Neural cell (in vitro differentiated cells): Measurements from ENCODE around the gene GSG1L. TPM values are rescaled to one million over a fixed set of nuclear protein-coding genes. Genes with fewer than 3 reads are reported as not detected.

Experiments used
- H2AFZ ChIP-seq: fragments of 200-600, 300-800 bp; sonication (generic), shearing (Covaris generic); 2 replicates; pipeline ENCODE4 v1.6.0; 2014; ENCODE audit warnings: low read depth, mild to moderate bottlenecking, antibody characterized with exemption, low read length, moderate library complexity
- H3F3A ChIP-seq: fragments of 200-600 bp; shearing (Covaris generic); 2 replicates; pipeline ENCODE4 v1.6.1; 2016; ENCODE audit warnings: mild to moderate bottlenecking, moderate library complexity, mixed read lengths, antibody characterized with exemption, low read length; ENCODE audit not compliant: insufficient read depth, poor library complexity, severe bottlenecking
- H3K27ac ChIP-seq: fragments of 200-600, 300-800 bp; sonication (generic), shearing (Covaris generic); 2 replicates; pipeline ENCODE4 v1.5.1; 2014; ENCODE audit warnings: mild to moderate bottlenecking, low read length, moderate library complexity
- H3K27me3 ChIP-seq: fragments of 300-800, 200-600 bp; sonication (generic), shearing (Covaris generic); 2 replicates; pipeline ENCODE4 v1.6.0; 2014; ENCODE audit warnings: mild to moderate bottlenecking, low read depth, low read length, moderate library complexity; ENCODE audit not compliant: insufficient read depth
- H3K36me3 ChIP-seq: fragments of 300-800, 200-600 bp; sonication (generic), shearing (Covaris generic); 2 replicates; pipeline ENCODE4 v1.5.1; 2014; ENCODE audit warnings: mild to moderate bottlenecking, antibody characterized with exemption, low read length, moderate library complexity; ENCODE audit not compliant: insufficient read depth
- H3K4me2 ChIP-seq: fragments of 300-800, 200-600 bp; sonication (generic), shearing (Covaris generic); 2 replicates; pipeline ENCODE4 v1.6.0; 2014; ENCODE audit warnings: mild to moderate bottlenecking, low read length
- H3K4me3 ChIP-seq: fragments of 300-800, 200-600 bp; sonication (generic), shearing (Covaris generic); 2 replicates; pipeline ENCODE4 v1.5.1; 2014; ENCODE audit warnings: mild to moderate bottlenecking, low read length, moderate library complexity
- H3K79me2 ChIP-seq: fragments of 200-600 bp; shearing (Covaris generic); replicated peaks from 2 replicates; pipeline ENCODE4 v1.6.0; 2014; ENCODE audit warnings: mild to moderate bottlenecking, low read length, moderate library complexity; ENCODE audit not compliant: insufficient read depth
- H3K9ac ChIP-seq: fragments of 300-800, 200-600 bp; sonication (generic), shearing (Covaris generic); 2 replicates; pipeline ENCODE4 v1.6.1; 2016; ENCODE audit warnings: mild to moderate bottlenecking, low read length, mixed read lengths
- H3K9me2 ChIP-seq: fragments of 200-600 bp; shearing (Covaris generic); 2 replicates; pipeline ENCODE4 v1.6.1; 2016; ENCODE audit warnings: mild to moderate bottlenecking, low read length, mixed read lengths; ENCODE audit not compliant: insufficient read depth
- H3K9me3 ChIP-seq: fragments of 200-600, 300-800 bp; sonication (generic), shearing (Covaris generic); 2 replicates; pipeline ENCODE4 v1.6.1; 2016; ENCODE audit warnings: mild to moderate bottlenecking, mixed run types, low read length, moderate library complexity, mixed read lengths
- H4K20me1 ChIP-seq: fragments of 200-600 bp; shearing (Covaris generic); 2 replicates; pipeline ENCODE4 v1.6.1; 2016; ENCODE audit warnings: mild to moderate bottlenecking, mixed run types; ENCODE audit not compliant: insufficient read depth
- CTCF ChIP-seq: fragments of 450-650 bp; IDR thresholded peaks from 2 replicates; pipeline ENCODE4 v1.5.1; 2014; ENCODE audit warnings: antibody characterized with exemption, mild to moderate bottlenecking, moderate library complexity; ENCODE audit not compliant: poor library complexity, severe bottlenecking
- EP300 ChIP-seq: fragments of 450-650 bp; conservative IDR thresholded peaks from 2 replicates; pipeline ENCODE4 v1.6.1; 2014; ENCODE audit warnings: antibody characterized with exemption, mild to moderate bottlenecking, moderate library complexity; ENCODE audit not compliant: poor library complexity, severe bottlenecking
- EZH2 ChIP-seq: fragments of 200-600, 300-800 bp; shearing (Covaris generic), sonication (generic); IDR thresholded peaks from 2 replicates; pipeline ENCODE4 v1.6.1; 2014; ENCODE audit warnings: antibody characterized with exemption, low read length, borderline replicate concordance, mild to moderate bottlenecking; ENCODE audit not compliant: insufficient read depth, poor library complexity, severe bottlenecking
- MXI1 ChIP-seq: fragments of 450-650 bp; conservative IDR thresholded peaks from 2 replicates; pipeline ENCODE4 v1.6.1; 2014; ENCODE audit warnings: antibody characterized with exemption, mild to moderate bottlenecking; ENCODE audit not compliant: poor library complexity, severe bottlenecking
- POLR2AphosphoS5 ChIP-seq: IDR thresholded peaks from 2 replicates; pipeline ENCODE4 v1.6.1; 2012
- RAD21 ChIP-seq: fragments of 450-650 bp; conservative IDR thresholded peaks from 2 replicates; pipeline ENCODE4 v1.6.1; 2014; ENCODE audit warnings: antibody characterized with exemption, mild to moderate bottlenecking, moderate library complexity
- SMC3 ChIP-seq: fragments of 450-650 bp; conservative IDR thresholded peaks from 2 replicates; pipeline ENCODE4 v1.6.1; 2014; ENCODE audit warnings: antibody characterized with exemption, mild to moderate bottlenecking, moderate library complexity; ENCODE audit not compliant: poor library complexity
- TAF1 ChIP-seq: IDR thresholded peaks from 2 replicates; pipeline ENCODE4 v1.6.1; 2012; ENCODE audit warnings: low read depth
- polyA plus RNA-seq: library from polyadenylated mRNA; depleted of rRNA; stranded (reverse); fragments of >200 nt; gene quantifications from 2 replicates; pipeline ENCODE4 v1.2.3, GENCODE V29; 2014
- TF ChIP-seq, protein P1 (sequence below): IDR thresholded peaks from 2 replicates; pipeline ENCODE4 v1.6.1; 2012; ENCODE audit warnings: borderline replicate concordance

GSG1L gene
- polyA plus RNA-seq, 1 donor from 2014 or later = 0.85 TPM

- TF ChIP-seq SMC3 = no peak
- TF ChIP-seq, protein P1, sequence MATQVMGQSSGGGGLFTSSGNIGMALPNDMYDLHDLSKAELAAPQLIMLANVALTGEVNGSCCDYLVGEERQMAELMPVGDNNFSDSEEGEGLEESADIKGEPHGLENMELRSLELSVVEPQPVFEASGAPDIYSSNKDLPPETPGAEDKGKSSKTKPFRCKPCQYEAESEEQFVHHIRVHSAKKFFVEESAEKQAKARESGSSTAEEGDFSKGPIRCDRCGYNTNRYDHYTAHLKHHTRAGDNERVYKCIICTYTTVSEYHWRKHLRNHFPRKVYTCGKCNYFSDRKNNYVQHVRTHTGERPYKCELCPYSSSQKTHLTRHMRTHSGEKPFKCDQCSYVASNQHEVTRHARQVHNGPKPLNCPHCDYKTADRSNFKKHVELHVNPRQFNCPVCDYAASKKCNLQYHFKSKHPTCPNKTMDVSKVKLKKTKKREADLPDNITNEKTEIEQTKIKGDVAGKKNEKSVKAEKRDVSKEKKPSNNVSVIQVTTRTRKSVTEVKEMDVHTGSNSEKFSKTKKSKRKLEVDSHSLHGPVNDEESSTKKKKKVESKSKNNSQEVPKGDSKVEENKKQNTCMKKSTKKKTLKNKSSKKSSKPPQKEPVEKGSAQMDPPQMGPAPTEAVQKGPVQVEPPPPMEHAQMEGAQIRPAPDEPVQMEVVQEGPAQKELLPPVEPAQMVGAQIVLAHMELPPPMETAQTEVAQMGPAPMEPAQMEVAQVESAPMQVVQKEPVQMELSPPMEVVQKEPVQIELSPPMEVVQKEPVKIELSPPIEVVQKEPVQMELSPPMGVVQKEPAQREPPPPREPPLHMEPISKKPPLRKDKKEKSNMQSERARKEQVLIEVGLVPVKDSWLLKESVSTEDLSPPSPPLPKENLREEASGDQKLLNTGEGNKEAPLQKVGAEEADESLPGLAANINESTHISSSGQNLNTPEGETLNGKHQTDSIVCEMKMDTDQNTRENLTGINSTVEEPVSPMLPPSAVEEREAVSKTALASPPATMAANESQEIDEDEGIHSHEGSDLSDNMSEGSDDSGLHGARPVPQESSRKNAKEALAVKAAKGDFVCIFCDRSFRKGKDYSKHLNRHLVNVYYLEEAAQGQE = no peak
- no peak for TF ChIP-seq CTCF
- no peak for TF ChIP-seq EP300
- no peak for TF ChIP-seq EZH2
- no peak for TF ChIP-seq POLR2AphosphoS5
- TF ChIP-seq TAF1 = no peak
- no peak for TF ChIP-seq MXI1
- no peak for TF ChIP-seq RAD21
- Histone ChIP-seq H3K4me3 (no peak overlapping the region), H3K36me3 (no peaks in the 10 kb centered on the region), H2AFZ (no peak overlapping the region), H4K20me1 (no peaks in the 10 kb centered on the region), H3K4me2 (no peak overlapping the region), H3K9ac (no peak overlapping the region), H3F3A (no peaks in the 10 kb centered on the region), H3K9me3 (no peaks in the 10 kb centered on the region), H3K27me3 (no peaks in the 10 kb centered on the region), H3K27ac (no peak overlapping the region), H3K9me2 (no peaks in the 10 kb centered on the region), H3K79me2 (no peaks in the 10 kb centered on the region)
Observed at GRCh38 chr16:28033870-28034269, 29.6 kb downstream of the GSG1L start.

DNA sequence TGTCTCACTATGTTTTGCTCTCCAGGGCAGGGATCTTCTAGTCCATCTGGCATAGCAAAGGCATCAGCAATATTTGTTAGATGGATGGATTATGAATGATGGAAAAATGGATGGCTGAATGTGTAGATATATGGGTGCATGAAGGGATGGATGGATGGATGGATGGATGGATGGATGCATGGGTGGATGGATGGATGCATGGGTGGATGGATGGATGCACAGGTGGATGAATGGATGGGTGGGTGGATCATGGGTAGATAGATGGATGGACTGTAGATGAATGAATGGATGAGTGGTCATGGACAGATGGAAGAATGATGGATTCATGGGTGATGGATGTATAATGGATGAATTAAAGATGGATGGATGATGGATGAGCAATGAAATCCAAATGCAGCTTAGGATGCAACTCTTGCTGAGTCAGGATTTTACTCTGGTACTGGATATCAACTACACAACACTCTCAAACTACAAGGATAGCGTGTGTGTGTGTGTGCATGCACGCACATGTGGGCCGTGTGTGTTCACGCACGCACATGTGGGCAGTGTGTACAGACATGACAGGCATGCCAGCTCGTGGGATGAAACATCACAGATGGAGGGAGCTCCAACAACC, 34.0 kb downstream of the GSG1L start:
- no peaks in the 10 kb centered on the region for H4K20me1 ChIP-seq
- no peaks in the 10 kb centered on the region for H3K36me3 ChIP-seq
- H3K9me3 ChIP-seq = no peaks in the 10 kb centered on the region
- H3K9me2 ChIP-seq = no peaks in the 10 kb centered on the region
- H3K79me2 ChIP-seq = no peaks in the 10 kb centered on the region
- no peak overlapping the region for H3K9ac ChIP-seq
- no peaks in the 10 kb centered on the region for H3K27me3 ChIP-seq
- H3K4me2 ChIP-seq = no peak overlapping the region
- H3F3A ChIP-seq = no peaks in the 10 kb centered on the region
- H3K4me3 ChIP-seq = no peak overlapping the region
- H3K27ac ChIP-seq = no peak overlapping the region
- no peak for TF ChIP-seq CTCF
- no peak for TF ChIP-seq POLR2AphosphoS5
- no peak for TF ChIP-seq EZH2
- no peak overlapping the region for H2AFZ ChIP-seq
